Trophoblast cell (in vitro differentiated cells and primary cell): ENCODE data around the gene TKTL1.

ENCODE experiments used
- DNase-seq, 2 donors: peaks; one replicate each; pipeline ENCODE4 v3.0.0-alpha.2; 2016
- H2AFZ ChIP-seq: 2 replicates; pipeline ENCODE4 v1.6.1; 2013; ENCODE audit warnings: low read length, moderate library complexity, mild to moderate bottlenecking; ENCODE audit not compliant: insufficient read depth, poor library complexity
- H2AK5ac ChIP-seq: 2 replicates; pipeline ENCODE4 v1.6.1; 2013; ENCODE audit warnings: mild to moderate bottlenecking, low read length
- H2BK120ac ChIP-seq: 2 replicates; pipeline ENCODE4 v1.6.1; 2013; ENCODE audit warnings: low read length, mild to moderate bottlenecking, moderate library complexity; ENCODE audit not compliant: insufficient read depth, poor library complexity
- H2BK12ac ChIP-seq: 2 replicates; pipeline ENCODE4 v1.6.1; 2013; ENCODE audit warnings: mild to moderate bottlenecking, low read length, moderate library complexity
- H2BK5ac ChIP-seq: 2 replicates; pipeline ENCODE4 v1.6.1; 2013; ENCODE audit warnings: low read length, low read depth, moderate library complexity, mild to moderate bottlenecking; ENCODE audit not compliant: poor library complexity
- H3K14ac ChIP-seq: 2 replicates; pipeline ENCODE4 v1.6.1; 2013; ENCODE audit warnings: mild to moderate bottlenecking, low read length
- H3K18ac ChIP-seq: 2 replicates; pipeline ENCODE4 v1.6.1; 2013; ENCODE audit warnings: mild to moderate bottlenecking, low read length
- H3K23ac ChIP-seq: 2 replicates; pipeline ENCODE4 v1.6.1; 2013; ENCODE audit warnings: low read length
- H3K27ac ChIP-seq: 2 replicates; pipeline ENCODE4 v1.5.1; 2013; ENCODE audit warnings: low read depth, mild to moderate bottlenecking, inconsistent platforms, low read length, moderate library complexity
- H3K27me3 ChIP-seq: 2 replicates; pipeline ENCODE4 v1.6.1; 2013; ENCODE audit warnings: inconsistent platforms, mild to moderate bottlenecking, low read length, moderate library complexity; ENCODE audit not compliant: insufficient read depth
- H3K36me3 ChIP-seq, 2 experiments: 1 replicate in 1 of 2; 2 replicates in 1 of 2; pipeline ENCODE4 v1.6.1; 2013; ENCODE audit warnings: low read length in 2 of 2, mild to moderate bottlenecking in 2 of 2, moderate library complexity in 1 of 2; ENCODE audit not compliant: insufficient read depth in 2 of 2, control insufficient read depth in 1 of 2
- H3K4ac ChIP-seq: 2 replicates; pipeline ENCODE4 v1.6.1; 2013; ENCODE audit warnings: low read depth, mild to moderate bottlenecking, low read length, moderate library complexity
- H3K4me1 ChIP-seq, 2 experiments: 1 replicate in 1 of 2; 2 replicates in 1 of 2; pipeline ENCODE4 v1.6.1; 2013; ENCODE audit warnings: low read length in 2 of 2, mild to moderate bottlenecking in 2 of 2, moderate library complexity in 1 of 2; ENCODE audit not compliant: insufficient read depth in 2 of 2, control insufficient read depth in 1 of 2
- H3K4me2 ChIP-seq: 2 replicates; pipeline ENCODE4 v1.6.1; 2013; ENCODE audit warnings: inconsistent platforms, mild to moderate bottlenecking, low read length, moderate library complexity
- H3K4me3 ChIP-seq: 2 replicates; pipeline ENCODE4 v1.5.1; 2013; ENCODE audit warnings: mild to moderate bottlenecking, low read depth, low read length, inconsistent platforms
- H3K79me1 ChIP-seq: one replicate; pipeline ENCODE4 v1.6.1; 2013; ENCODE audit warnings: low read length
- H3K79me2 ChIP-seq: 2 replicates; pipeline ENCODE4 v1.6.1; 2013; ENCODE audit warnings: low read length, mild to moderate bottlenecking; ENCODE audit not compliant: control insufficient read depth, insufficient read depth, poor library complexity
- H3K9ac ChIP-seq: 2 replicates; pipeline ENCODE4 v1.6.1; 2013; ENCODE audit warnings: mild to moderate bottlenecking, low read length
- H3K9me3 ChIP-seq: 2 replicates; pipeline ENCODE4 v1.6.1; 2013; ENCODE audit warnings: low read depth, mild to moderate bottlenecking, control low read depth, inconsistent platforms, low read length; ENCODE audit not compliant: insufficient read depth
- H4K12ac ChIP-seq: 2 replicates; pipeline ENCODE4 v1.6.1; 2013; ENCODE audit warnings: low read depth, mild to moderate bottlenecking, low read length, moderate library complexity
- H4K8ac ChIP-seq: 2 replicates; pipeline ENCODE4 v1.6.1; 2013; ENCODE audit warnings: low read depth, mild to moderate bottlenecking, low read length, moderate library complexity
- H4K91ac ChIP-seq: one replicate; pipeline ENCODE4 v1.6.1; 2013; ENCODE audit warnings: low read depth, mild to moderate bottlenecking, low read length, moderate library complexity
- WGBS: extraction: QIAGEN DNeasy Blood & Tissue Kit; methylation state at CpG from one replicate; pipeline ENCODE4 v1.1.7; 2013; ENCODE audit warnings: missing lambda C conversion rate; ENCODE audit not compliant: insufficient read length, insufficient coverage; ENCODE audit errors: extremely low coverage; 5-methylcytosine and 5-hydroxymethylcytosine counted together

The TKTL1 gene

GRCh38 chrX:154317391-154317995 lies 21.9 kb downstream of the TKTL1 start:
- H3K27ac ChIP-seq: no peak overlapping the region
- no peak overlapping the region for H3K9ac ChIP-seq
- WGBS: no CpG with 5 or more reads among the region's 7 CpGs
- H4K12ac ChIP-seq: no peak overlapping the region
- H3K9me3 ChIP-seq: no peaks in the 10 kb centered on the region
- no peak overlapping the region for H3K23ac ChIP-seq
- no peak overlapping the region for H2BK5ac ChIP-seq
- no peaks in the 10 kb centered on the region for H3K79me1 ChIP-seq
- no peak overlapping the region for H3K18ac ChIP-seq
- no peak overlapping the region for H3K4ac ChIP-seq
- H3K79me2 ChIP-seq: no peaks in the 10 kb centered on the region
- H3K36me3 ChIP-seq: no peaks in the 10 kb centered on the region
- no peaks in the 10 kb centered on the region for H3K4me1 ChIP-seq
- H2BK120ac ChIP-seq: no peak overlapping the region
- H4K91ac ChIP-seq: no peak overlapping the region
- H3K27me3 ChIP-seq: no peaks in the 10 kb centered on the region
- no peak overlapping the region for H3K14ac ChIP-seq
- no peak overlapping the region for H2AK5ac ChIP-seq
- H3K4me2 ChIP-seq: no peak overlapping the region
- H2AFZ ChIP-seq: no peak overlapping the region
- peak in 1 of 2 donors; percentile 46 for DNase-seq
- no peak overlapping the region for H4K8ac ChIP-seq
- H2BK12ac ChIP-seq: no peak overlapping the region
- no peak overlapping the region for H3K4me3 ChIP-seq

GRCh38 chrX:154320406-154320805 lies 24.8 kb downstream of the TKTL1 start:
- Histone ChIP-seq H3K18ac (no peak overlapping the region), H3K4me2 (no peak overlapping the region), H3K79me2 (no peaks in the 10 kb centered on the region), H4K12ac (no peak overlapping the region), H3K4me3 (no peak overlapping the region), H3K9ac (no peak overlapping the region), H2BK5ac (no peak overlapping the region), H4K8ac (no peak overlapping the region), H3K4me1 (no peaks in the 10 kb centered on the region), H2AFZ (no peak overlapping the region), H3K23ac (no peak overlapping the region), H2AK5ac (no peak overlapping the region), H3K9me3 (no peaks in the 10 kb centered on the region), H2BK12ac (no peak overlapping the region), H3K79me1 (no peaks in the 10 kb centered on the region), H3K27me3 (no peaks in the 10 kb centered on the region), H3K27ac (no peak overlapping the region), H3K36me3 (no peaks in the 10 kb centered on the region), H3K4ac (no peak overlapping the region), H3K14ac (no peak overlapping the region), H2BK120ac (no peak overlapping the region), H4K91ac (no peak overlapping the region)
- no peak for DNase-seq
- no CpG with 5 or more reads among the region's 11 CpGs for WGBS

- Histone ChIP-seq H3K79me2 (no peaks in the 10 kb centered on the region), H3K4ac (no peak overlapping the region), H4K91ac (no peak overlapping the region), H3K79me1 (no peaks in the 10 kb centered on the region), H3K27me3 (no peaks in the 10 kb centered on the region), H3K9me3 (no peaks in the 10 kb centered on the region), H4K12ac (peak overlapping the region; percentile 36), H3K4me1 (no peaks in the 10 kb centered on the region), H3K14ac (no peak overlapping the region), H3K9ac (no peak overlapping the region), H3K36me3 (no peaks in the 10 kb centered on the region), H3K4me2 (no peak overlapping the region), H3K27ac (no peak overlapping the region), H4K8ac (no peak overlapping the region), H2AK5ac (no peak overlapping the region), H3K23ac (no peak overlapping the region), H3K4me3 (no peak overlapping the region), H3K18ac (no peak overlapping the region), H2BK5ac (no peak overlapping the region), H2BK120ac (no peak overlapping the region), H2AFZ (no peak overlapping the region), H2BK12ac (no peak overlapping the region)
- no CpG with 5 or more reads among the region's 7 CpGs for WGBS
- DNase-seq: no peak
Observed at GRCh38 chrX:154321152-154321551, 25.6 kb downstream of the TKTL1 start.

GRCh38 chrX:154321594-154321993 lies 26.0 kb downstream of the TKTL1 start:
- WGBS: no CpG with 5 or more reads among the region's 10 CpGs
- Histone ChIP-seq H2BK120ac (no peak overlapping the region), H4K12ac (no peak overlapping the region), H3K79me1 (no peaks in the 10 kb centered on the region), H3K27me3 (no peaks in the 10 kb centered on the region), H3K9ac (no peak overlapping the region), H3K36me3 (no peaks in the 10 kb centered on the region), H4K91ac (no peak overlapping the region), H2AFZ (no peak overlapping the region), H4K8ac (no peak overlapping the region), H3K79me2 (no peaks in the 10 kb centered on the region), H2BK12ac (no peak overlapping the region), H3K4ac (no peak overlapping the region), H3K23ac (no peak overlapping the region), H3K4me1 (no peaks in the 10 kb centered on the region), H3K27ac (no peak overlapping the region), H3K4me2 (no peak overlapping the region), H3K14ac (no peak overlapping the region), H3K9me3 (no peaks in the 10 kb centered on the region), H2AK5ac (no peak overlapping the region), H3K4me3 (no peak overlapping the region), H2BK5ac (no peak overlapping the region), H3K18ac (no peak overlapping the region)
- peak in 1 of 2 donors; percentile 20 for DNase-seq
